ENCODE results near the gene ZNF584.
"Not testable (repeated sequence)": the region's sequence is repeated elsewhere in the genome, so short reads cannot be mapped to it uniquely, and the experiment has no call there.

Gene ZNF584

DNA sequence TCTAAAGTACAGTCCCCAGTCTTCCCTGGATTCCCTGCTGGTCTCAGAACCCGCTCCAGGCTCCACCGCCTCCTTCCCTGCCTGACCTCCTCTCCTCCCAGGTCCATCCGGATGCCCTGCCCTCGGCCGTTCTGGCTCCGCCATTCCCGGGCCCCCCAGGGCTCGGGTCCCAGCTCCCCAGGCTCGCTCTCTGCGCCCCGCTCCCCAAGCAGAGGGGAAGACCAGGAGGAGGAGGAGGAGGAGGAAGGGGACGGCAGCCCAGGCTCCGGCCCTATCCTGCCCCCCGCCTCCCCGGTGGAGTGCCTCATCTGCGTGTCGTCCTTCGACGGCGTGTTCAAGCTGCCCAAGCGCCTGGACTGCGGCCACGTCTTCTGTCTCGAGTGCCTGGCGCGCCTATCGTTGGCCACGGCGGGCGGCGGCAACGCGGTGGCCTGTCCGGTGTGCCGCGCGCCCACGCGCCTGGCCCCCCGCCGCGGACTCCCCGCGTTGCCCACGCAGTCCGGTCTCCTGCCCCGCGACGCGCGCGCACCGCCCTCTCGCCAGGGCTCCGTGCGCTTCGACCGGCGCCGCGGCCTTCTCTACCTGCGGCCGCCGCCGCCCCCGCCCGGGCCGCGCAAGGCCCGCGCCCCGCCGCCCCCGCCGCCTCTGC, 12.3 kb upstream of the ZNF584 start:
- Mint-ChIP-seq H3K4me1 (peaks cover 49% of the 10 kb centered on the region), H3K27me3 (peaks cover 29% of the 10 kb centered on the region), H3K9me3 (no peaks in the 10 kb centered on the region), H3K27ac (no peak overlapping the region), H3K4me3 (no peak overlapping the region)
- DNase-seq (no peak), ATAC-seq (peak; percentile 24)

- Mint-ChIP-seq H3K27ac (no peak overlapping the region), H3K4me1 (peaks cover 52% of the 10 kb centered on the region), H3K27me3 (peaks cover 29% of the 10 kb centered on the region), H3K4me3 (no peak overlapping the region), H3K9me3 (no peaks in the 10 kb centered on the region)
- DNase-seq, result no peak
- ATAC-seq, result no peak
These were observed 11.5 kb upstream of the ZNF584 start for GRCh38 chr19:58396691-58397532.

DNA sequence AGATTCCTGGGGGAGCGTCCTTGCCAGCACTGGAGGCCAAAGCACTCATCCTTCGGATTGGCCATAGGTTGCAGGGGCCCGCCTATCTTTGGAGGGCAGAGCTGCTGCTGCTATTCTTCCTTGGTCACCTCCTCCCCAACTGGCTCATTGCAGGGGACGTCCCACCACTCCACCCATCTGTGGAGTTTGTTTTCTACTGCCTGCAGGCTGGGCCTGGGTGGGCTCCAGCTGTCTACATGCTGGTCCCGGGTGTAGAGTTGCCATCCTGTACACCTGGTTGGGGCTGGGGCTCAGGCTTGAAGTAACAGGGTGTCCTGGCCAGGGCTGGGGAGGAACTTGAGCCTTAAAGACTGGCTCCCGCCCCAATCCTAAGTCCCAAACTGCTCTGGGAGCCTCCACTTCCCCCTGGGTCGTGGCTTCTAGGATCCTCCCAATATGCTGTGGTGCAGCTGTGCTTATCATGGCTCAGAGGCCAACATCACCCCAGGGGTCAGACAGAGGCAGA, 10.9 kb upstream of the ZNF584 start:
- Mint-ChIP-seq H3K27ac (no peak overlapping the region), H3K27me3 (peaks cover 29% of the 10 kb centered on the region), H3K9me3 (no peaks in the 10 kb centered on the region), H3K4me3 (no peak overlapping the region), H3K4me1 (peaks cover 52% of the 10 kb centered on the region)
- no peak for DNase-seq
- ATAC-seq, result no peak

GRCh38 chr19:58398087-58398486, 10.4 kb upstream of the ZNF584 start:
- ATAC-seq (no peak), DNase-seq (no peak)
- H3K4me3 Mint-ChIP-seq, result no peak overlapping the region
- H3K9me3 Mint-ChIP-seq, result no peaks in the 10 kb centered on the region
- H3K4me1 Mint-ChIP-seq, result peaks cover 47% of the 10 kb centered on the region
- H3K27ac Mint-ChIP-seq, result no peak overlapping the region
- H3K27me3 Mint-ChIP-seq, result peaks cover 29% of the 10 kb centered on the region

DNA sequence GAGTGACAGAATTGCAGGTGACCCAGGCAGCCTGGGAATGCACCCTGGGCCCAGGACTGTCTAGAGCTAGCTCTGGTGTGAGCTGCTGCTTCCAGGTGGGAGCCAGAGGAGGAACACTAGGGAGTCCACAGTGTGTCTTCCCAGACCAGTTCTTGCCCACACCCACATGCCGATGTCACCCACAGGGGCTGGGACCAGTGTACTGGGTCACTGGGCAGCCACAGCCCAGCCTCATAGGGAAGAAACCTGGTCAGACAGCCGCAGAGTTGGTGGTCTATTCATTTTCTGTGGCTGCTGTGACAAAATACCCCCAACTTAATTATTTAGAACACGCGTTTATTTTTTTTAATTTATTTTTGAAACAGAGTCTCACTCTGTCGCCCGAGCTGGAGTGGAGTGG, 9.9 kb upstream of the ZNF584 start:
- Mint-ChIP-seq H3K27ac (peak overlapping the region in 1 of 2 donors; percentile 42), H3K27me3 (peaks cover 29% of the 10 kb centered on the region), H3K9me3 (no peaks in the 10 kb centered on the region), H3K4me1 (peaks cover 43% of the 10 kb centered on the region), H3K4me3 (no peak overlapping the region)
- DNase-seq (no peak), ATAC-seq (no peak)

- H3K9me3 Mint-ChIP-seq, result no peaks in the 10 kb centered on the region
- no peak overlapping the region for H3K27ac Mint-ChIP-seq
- H3K27me3 Mint-ChIP-seq, result peaks cover 29% of the 10 kb centered on the region
- peak overlapping the region in 1 of 2 donors; percentile 98 for H3K4me3 Mint-ChIP-seq
- no peak for DNase-seq
- ATAC-seq, result no peak
- peaks cover 39% of the 10 kb centered on the region for H3K4me1 Mint-ChIP-seq
These were observed 8.5 kb upstream of the ZNF584 start for GRCh38 chr19:58399903-58400302.

- peaks cover 29% of the 10 kb centered on the region for H3K27me3 Mint-ChIP-seq
- H3K4me3 Mint-ChIP-seq, result peak overlapping the region; percentile 87 to 98
- DNase-seq (no peak), ATAC-seq (no peak)
- no peaks in the 10 kb centered on the region for H3K9me3 Mint-ChIP-seq
- peaks cover 35% of the 10 kb centered on the region for H3K4me1 Mint-ChIP-seq
- H3K27ac Mint-ChIP-seq, result no peak overlapping the region
These were observed 8.0 kb upstream of the ZNF584 start for GRCh38 chr19:58400316-58400915.

- H3K27ac Mint-ChIP-seq, result peak overlapping the region; percentile 28 to 95
- peaks cover 22% of the 10 kb centered on the region for H3K27me3 Mint-ChIP-seq
- peak; percentile 99 for DNase-seq
- H3K9me3 Mint-ChIP-seq, result no peaks in the 10 kb centered on the region
- peak overlapping the region; percentile 87 to 98 for H3K4me3 Mint-ChIP-seq
- peaks cover 27% of the 10 kb centered on the region for H3K4me1 Mint-ChIP-seq
- peak; percentile 98 for ATAC-seq
These were observed 7.3 kb upstream of the ZNF584 start for GRCh38 chr19:58400916-58401839.

DNA sequence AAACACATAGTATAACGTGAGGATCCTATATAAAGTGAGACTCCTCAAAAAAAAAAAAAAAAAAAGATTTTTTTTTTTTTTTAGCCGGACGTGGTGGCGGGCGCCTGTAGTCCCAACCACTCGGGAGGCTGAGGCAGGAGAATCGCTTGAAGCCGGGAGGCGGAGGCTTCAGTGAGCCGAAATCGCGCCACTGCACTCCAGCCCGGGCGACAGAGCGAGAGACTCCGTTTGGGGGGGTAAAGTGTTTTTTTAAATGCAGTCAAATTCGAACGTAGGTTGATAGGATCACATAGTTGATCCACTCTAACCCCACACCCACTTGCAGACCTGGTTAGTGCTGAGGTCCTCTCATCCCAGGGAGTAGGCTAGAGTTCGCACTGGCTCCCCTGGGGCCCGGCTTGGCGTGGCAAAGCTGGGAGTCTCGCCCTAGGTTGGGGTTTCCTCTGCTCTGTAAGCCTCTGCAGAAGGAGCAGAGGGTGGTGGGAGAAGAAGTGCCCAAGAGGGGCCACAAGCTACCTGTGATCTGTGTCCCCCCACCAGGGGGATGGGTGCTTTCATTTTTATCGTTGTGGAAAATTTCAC, 6.5 kb upstream of the ZNF584 start:
- ATAC-seq (no peak), DNase-seq (no peak)
- Mint-ChIP-seq H3K27me3 (peaks cover 16% of the 10 kb centered on the region), H3K27ac (peak overlapping the region in 1 of 2 donors; percentile 95), H3K9me3 (no peaks in the 10 kb centered on the region), H3K4me3 (peak overlapping the region; percentile 87 to 98), H3K4me1 (peaks cover 34% of the 10 kb centered on the region)

GRCh38 chr19:58403920-58404478, 4.5 kb upstream of the ZNF584 start:
- H3K27me3 Mint-ChIP-seq, DNase-seq, H3K4me3 Mint-ChIP-seq, H3K27ac Mint-ChIP-seq, H3K9me3 Mint-ChIP-seq, ATAC-seq: not testable (repeated sequence)
- H3K4me1 Mint-ChIP-seq, result peaks cover 46% of the 10 kb centered on the region

DNA sequence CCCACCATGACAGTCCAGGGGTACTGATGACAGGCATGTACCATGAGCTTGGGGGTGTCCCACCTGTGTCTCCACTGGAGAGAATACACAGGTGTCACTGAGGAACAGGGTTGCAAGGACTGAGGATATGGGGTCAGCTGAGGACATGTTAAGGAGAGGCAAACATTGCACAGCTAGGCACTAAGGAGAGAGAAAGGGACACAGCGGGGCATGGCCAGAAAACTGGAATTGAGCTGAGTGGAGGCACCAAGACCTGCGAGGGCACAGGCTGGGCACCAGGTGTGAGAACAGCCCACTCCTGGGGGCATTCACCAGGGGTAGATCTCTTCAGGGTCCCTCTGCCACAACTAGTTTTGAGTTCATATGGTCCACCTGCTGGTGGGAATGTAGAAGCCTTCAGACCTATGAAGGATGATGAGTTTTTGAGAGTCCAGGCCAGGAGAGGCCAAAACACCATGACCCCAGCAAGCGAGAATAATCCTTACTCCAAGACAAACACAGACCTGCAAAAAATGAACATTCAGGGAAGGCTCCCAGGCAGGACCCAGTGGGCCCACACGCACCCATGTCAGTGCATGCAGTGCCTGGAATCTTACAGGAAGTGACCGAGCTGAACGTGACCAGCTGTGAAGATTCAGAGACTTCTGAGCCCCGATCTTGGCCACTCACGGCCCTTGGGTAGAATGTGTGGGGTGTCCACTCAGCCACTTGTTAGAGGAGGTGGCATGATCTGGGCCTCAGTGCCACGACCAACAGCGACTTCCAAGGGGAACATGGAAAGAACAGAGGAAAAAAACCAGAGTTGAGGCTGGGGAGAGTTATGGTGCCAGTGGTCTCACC, 1.4 kb upstream of the ZNF584 start:
- no peak for ATAC-seq
- DNase-seq, result no peak
- H3K27ac Mint-ChIP-seq, result no peak overlapping the region
- no peaks in the 10 kb centered on the region for H3K9me3 Mint-ChIP-seq
- H3K4me3 Mint-ChIP-seq, result peak overlapping the region; percentile 86 to 99
- H3K4me1 Mint-ChIP-seq, result peaks cover 43% of the 10 kb centered on the region
- no peaks in the 10 kb centered on the region for H3K27me3 Mint-ChIP-seq

DNA sequence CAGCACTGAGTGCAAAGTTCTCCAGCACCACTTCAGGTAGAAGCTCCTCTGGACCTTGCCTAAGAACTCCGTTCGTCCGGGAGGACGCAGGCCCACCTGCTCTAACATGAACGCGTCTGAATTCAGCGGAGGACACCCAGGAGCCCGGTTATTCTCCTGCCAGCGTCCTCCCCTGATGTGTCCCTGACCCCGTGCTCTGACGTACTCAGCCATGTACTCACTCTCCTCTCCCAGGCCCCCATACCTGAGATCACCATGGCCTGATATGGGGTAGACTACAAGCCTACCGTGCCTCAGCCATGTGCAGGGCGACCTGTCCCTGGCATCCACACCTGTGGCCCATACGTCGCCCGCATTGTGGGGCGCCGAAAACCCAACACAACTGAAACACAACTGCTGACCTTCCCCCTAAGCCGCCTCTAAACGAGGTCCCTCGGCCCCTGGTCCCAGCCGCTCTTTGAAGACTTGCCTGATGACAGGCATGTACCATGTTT, 744 bp upstream of the ZNF584 start:
- ATAC-seq, result peak; percentile 52
- H3K27ac Mint-ChIP-seq, result peak overlapping the region; percentile 93 to 98
- DNase-seq, result peak in 1 of 2 donors; percentile 25
- no peaks in the 10 kb centered on the region for H3K27me3 Mint-ChIP-seq
- peaks cover 43% of the 10 kb centered on the region for H3K4me1 Mint-ChIP-seq
- H3K9me3 Mint-ChIP-seq, result no peaks in the 10 kb centered on the region
- peak overlapping the region; percentile 86 to 99 for H3K4me3 Mint-ChIP-seq

DNA sequence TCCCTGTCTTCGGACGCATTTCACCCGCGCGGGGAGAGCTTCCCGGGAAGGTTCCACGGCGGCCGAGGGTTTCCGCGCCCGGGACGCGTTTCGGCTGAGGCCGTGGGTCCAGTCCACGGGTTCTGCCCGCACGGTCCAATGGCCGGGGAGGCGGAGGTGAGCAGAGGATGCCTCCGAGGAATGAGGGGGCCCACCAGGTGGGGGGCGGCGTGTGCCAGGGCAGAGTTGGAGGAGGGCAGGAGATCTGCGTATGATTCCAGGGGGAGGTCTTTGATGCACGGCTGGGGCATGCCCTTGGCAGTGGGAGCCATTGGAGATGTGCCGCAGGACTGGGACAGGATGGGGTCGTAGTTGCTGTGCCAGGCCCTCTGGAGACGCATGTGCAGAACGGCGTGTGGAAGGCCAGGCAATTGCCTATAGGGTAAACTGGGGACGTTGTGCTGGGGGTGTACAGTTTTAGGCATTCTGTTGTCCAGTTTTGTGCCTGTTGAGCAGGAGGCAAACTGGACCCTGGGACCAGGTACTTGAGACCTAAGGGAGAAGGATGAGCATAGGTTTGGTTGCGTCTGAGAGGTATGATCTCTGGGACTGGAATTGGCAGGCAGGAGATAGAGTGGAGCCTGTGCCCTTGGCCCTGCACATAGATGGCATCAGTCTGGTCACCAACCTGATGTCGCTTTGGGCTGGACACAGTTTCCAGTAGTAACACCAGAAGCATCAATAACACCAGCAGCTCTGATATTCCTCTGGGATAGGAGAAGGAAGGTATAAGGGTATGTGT, 751 bp downstream of the ZNF584 start:
- Mint-ChIP-seq H3K4me1 (peaks cover 35% of the 10 kb centered on the region), H3K4me3 (peak overlapping the region; percentile 86 to 99), H3K27me3 (no peaks in the 10 kb centered on the region), H3K27ac (peak overlapping the region; percentile 22 to 93), H3K9me3 (no peaks in the 10 kb centered on the region)
- DNase-seq (peak; percentile 33 to 46), ATAC-seq (peak; percentile 34)

All from stimulated activated naive CD8-positive, alpha-beta T cell treated with anti-CD3 and anti-CD28 coated beads, Interleukin-15, amount 100 ng/mL, for 72 hours (primary cell).